HG02763 (cell line): ENCODE results near the gene PDE4D.

ENCODE experiments used
- ATAC-seq: cut with Tn5 transposase; IDR thresholded peaks from one replicate; pipeline ENCODE4 v1.9.1; 2021; ENCODE audit warnings: mild to moderate bottlenecking, moderate library complexity; ENCODE audit not compliant: unreplicated experiment

PDE4D gene

GRCh38 chr5:59275510-59276324 is 617.8 kb downstream of the PDE4D start:
- no peak for ATAC-seq

- no peak for ATAC-seq
Measured at GRCh38 chr5:59275170-59275509, 618.4 kb downstream of the PDE4D start.

GRCh38 chr5:59274106-59274636 is 619.4 kb downstream of the PDE4D start:
- no peak for ATAC-seq

- no peak for ATAC-seq
Measured at GRCh38 chr5:59272809-59273427, 620.6 kb downstream of the PDE4D start.

- ATAC-seq: no peak
Measured at GRCh38 chr5:59268756-59269415, 624.6 kb downstream of the PDE4D start.

- ATAC-seq: no peak
Measured at GRCh38 chr5:59267033-59267432, 626.5 kb downstream of the PDE4D start.

- no peak for ATAC-seq
Measured at GRCh38 chr5:59266410-59266809, 627.1 kb downstream of the PDE4D start.

GRCh38 chr5:59264639-59265245 is 628.8 kb downstream of the PDE4D start:
- ATAC-seq: no peak

GRCh38 chr5:59264013-59264412 is 629.5 kb downstream of the PDE4D start:
- ATAC-seq: no peak

GRCh38 chr5:59261969-59262368 is 631.6 kb downstream of the PDE4D start:
- ATAC-seq: no peak

- no peak for ATAC-seq
Measured at GRCh38 chr5:59260973-59261372, 632.6 kb downstream of the PDE4D start.

- no peak for ATAC-seq
Measured at GRCh38 chr5:59260200-59260599, 633.3 kb downstream of the PDE4D start.

- no peak for ATAC-seq
Measured at GRCh38 chr5:59259237-59259636, 634.3 kb downstream of the PDE4D start.

GRCh38 chr5:59257488-59258400 is 635.8 kb downstream of the PDE4D start:
- ATAC-seq: no peak

- ATAC-seq: no peak
Measured at GRCh38 chr5:59256331-59256730, 637.2 kb downstream of the PDE4D start.

- no peak for ATAC-seq
Measured at GRCh38 chr5:59254055-59254687, 639.4 kb downstream of the PDE4D start.

- no peak for ATAC-seq
Measured at GRCh38 chr5:59253625-59254024, 639.9 kb downstream of the PDE4D start.

- no peak for ATAC-seq
Measured at GRCh38 chr5:59251627-59252026, 641.9 kb downstream of the PDE4D start.

GRCh38 chr5:59249726-59250125 is 643.8 kb downstream of the PDE4D start:
- no peak for ATAC-seq

- no peak for ATAC-seq
Measured at GRCh38 chr5:59249160-59249559, 644.4 kb downstream of the PDE4D start.
